SK-N-SH treated with all-trans-retinoic acid at 6 μM for 48 hours (cell line): ENCODE results near the gene STAMBP.
"Not testable (repeated sequence)": the region's sequence is repeated elsewhere in the genome, so short reads cannot be mapped to it uniquely, and the experiment has no call there.

Source experiments
- ARNTL ChIP-seq: fragments of 450-650 bp; formaldehyde crosslinking; IDR thresholded peaks from 2 replicates; pipeline ENCODE4 v1.5.0; 2020; ENCODE audit warnings: low read depth, mild to moderate bottlenecking, moderate library complexity, borderline replicate concordance
- ESRRG ChIP-seq: fragments of 250-450 bp; sonication (Bioruptor Pico); IDR thresholded peaks from 2 replicates; pipeline ENCODE4 v1.6.1; 2021; ENCODE audit warnings: mild to moderate bottlenecking
- GLIS3 ChIP-seq: fragments of 250-450 bp; sonication (Bioruptor Pico); IDR thresholded peaks from 2 replicates; pipeline ENCODE4 v1.5.0; 2020; ENCODE audit warnings: mild to moderate bottlenecking, moderate library complexity
- ISL1 ChIP-seq: fragments of 250-450 bp; sonication (Bioruptor Pico); IDR thresholded peaks from 2 replicates; pipeline ENCODE4 v2.1.2; 2022; ENCODE audit warnings: mild to moderate bottlenecking, moderate library complexity
- TOX ChIP-seq: fragments of 250-450 bp; sonication (Bioruptor Pico); IDR thresholded peaks from 2 replicates; pipeline ENCODE4 v1.8.0; 2021; ENCODE audit warnings: mild to moderate bottlenecking, moderate library complexity, borderline replicate concordance
- ZFP30 ChIP-seq: fragments of 450-650 bp; formaldehyde crosslinking; IDR thresholded peaks from 2 replicates; pipeline ENCODE4 v1.5.0; 2022; ENCODE audit warnings: mild to moderate bottlenecking, moderate library complexity
- ZNF70 ChIP-seq: fragments of 450-650 bp; formaldehyde crosslinking; IDR thresholded peaks from 2 replicates; pipeline ENCODE4 v1.5.0; 2020; ENCODE audit warnings: mild to moderate bottlenecking, moderate library complexity
- TF ChIP-seq, protein P1 (sequence below): fragments of 250-450 bp; sonication (Bioruptor Pico); IDR thresholded peaks from 2 replicates; pipeline ENCODE4 v1.8.0; 2021; ENCODE audit warnings: low read depth, mild to moderate bottlenecking, moderate library complexity, borderline replicate concordance
- TF ChIP-seq, protein P2 (sequence below): fragments of 250-450 bp; sonication (Bioruptor Pico); IDR thresholded peaks from 2 replicates; pipeline ENCODE4 v1.5.0; 2020; ENCODE audit warnings: mild to moderate bottlenecking, moderate library complexity
- TF ChIP-seq, protein P3 (sequence below): fragments of 250-450 bp; sonication (Bioruptor Pico); IDR thresholded peaks from 2 replicates; pipeline ENCODE4 v1.8.0; 2020; ENCODE audit warnings: mild to moderate bottlenecking, moderate library complexity, borderline replicate concordance

DNA sequence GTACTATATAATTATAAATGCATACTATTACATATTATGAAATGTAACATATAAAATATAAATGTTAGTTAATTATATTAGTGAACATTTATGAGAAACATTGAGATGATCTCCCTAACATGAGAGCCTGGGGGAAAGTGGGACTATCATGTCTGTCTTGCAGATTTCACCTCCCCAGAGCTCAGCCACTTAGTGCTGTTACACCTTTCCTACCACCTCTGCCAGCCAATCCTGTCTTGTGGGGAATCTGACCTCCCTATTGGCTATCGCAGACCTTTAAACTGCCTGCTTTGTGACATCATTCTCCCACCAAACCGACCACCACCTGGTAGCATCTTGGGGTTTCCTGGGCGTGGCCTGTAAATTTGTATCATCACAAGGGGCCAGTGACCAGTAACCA lies 44.9 kb upstream of the STAMBP start, which contains the start of gene C2orf78:
- not testable (repeated sequence) for TF ChIP-seq ZFP30, GLIS3, ARNTL, TOX, ESRRG, ZNF70, ISL1 (CRISPR knock-in tag)
- TF ChIP-seq, protein P1, sequence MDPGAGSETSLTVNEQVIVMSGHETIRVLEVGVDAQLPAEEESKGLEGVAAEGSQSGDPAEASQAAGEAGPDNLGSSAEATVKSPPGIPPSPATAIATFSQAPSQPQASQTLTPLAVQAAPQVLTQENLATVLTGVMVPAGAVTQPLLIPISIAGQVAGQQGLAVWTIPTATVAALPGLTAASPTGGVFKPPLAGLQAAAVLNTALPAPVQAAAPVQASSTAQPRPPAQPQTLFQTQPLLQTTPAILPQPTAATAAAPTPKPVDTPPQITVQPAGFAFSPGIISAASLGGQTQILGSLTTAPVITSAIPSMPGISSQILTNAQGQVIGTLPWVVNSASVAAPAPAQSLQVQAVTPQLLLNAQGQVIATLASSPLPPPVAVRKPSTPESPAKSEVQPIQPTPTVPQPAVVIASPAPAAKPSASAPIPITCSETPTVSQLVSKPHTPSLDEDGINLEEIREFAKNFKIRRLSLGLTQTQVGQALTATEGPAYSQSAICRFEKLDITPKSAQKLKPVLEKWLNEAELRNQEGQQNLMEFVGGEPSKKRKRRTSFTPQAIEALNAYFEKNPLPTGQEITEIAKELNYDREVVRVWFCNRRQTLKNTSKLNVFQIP (CRISPR knock-in tag) = not testable (repeated sequence)
- TF ChIP-seq, protein P2, sequence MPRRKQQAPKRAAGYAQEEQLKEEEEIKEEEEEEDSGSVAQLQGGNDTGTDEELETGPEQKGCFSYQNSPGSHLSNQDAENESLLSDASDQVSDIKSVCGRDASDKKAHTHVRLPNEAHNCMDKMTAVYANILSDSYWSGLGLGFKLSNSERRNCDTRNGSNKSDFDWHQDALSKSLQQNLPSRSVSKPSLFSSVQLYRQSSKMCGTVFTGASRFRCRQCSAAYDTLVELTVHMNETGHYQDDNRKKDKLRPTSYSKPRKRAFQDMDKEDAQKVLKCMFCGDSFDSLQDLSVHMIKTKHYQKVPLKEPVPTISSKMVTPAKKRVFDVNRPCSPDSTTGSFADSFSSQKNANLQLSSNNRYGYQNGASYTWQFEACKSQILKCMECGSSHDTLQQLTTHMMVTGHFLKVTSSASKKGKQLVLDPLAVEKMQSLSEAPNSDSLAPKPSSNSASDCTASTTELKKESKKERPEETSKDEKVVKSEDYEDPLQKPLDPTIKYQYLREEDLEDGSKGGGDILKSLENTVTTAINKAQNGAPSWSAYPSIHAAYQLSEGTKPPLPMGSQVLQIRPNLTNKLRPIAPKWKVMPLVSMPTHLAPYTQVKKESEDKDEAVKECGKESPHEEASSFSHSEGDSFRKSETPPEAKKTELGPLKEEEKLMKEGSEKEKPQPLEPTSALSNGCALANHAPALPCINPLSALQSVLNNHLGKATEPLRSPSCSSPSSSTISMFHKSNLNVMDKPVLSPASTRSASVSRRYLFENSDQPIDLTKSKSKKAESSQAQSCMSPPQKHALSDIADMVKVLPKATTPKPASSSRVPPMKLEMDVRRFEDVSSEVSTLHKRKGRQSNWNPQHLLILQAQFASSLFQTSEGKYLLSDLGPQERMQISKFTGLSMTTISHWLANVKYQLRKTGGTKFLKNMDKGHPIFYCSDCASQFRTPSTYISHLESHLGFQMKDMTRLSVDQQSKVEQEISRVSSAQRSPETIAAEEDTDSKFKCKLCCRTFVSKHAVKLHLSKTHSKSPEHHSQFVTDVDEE = not testable (repeated sequence)
- TF ChIP-seq, protein P3, sequence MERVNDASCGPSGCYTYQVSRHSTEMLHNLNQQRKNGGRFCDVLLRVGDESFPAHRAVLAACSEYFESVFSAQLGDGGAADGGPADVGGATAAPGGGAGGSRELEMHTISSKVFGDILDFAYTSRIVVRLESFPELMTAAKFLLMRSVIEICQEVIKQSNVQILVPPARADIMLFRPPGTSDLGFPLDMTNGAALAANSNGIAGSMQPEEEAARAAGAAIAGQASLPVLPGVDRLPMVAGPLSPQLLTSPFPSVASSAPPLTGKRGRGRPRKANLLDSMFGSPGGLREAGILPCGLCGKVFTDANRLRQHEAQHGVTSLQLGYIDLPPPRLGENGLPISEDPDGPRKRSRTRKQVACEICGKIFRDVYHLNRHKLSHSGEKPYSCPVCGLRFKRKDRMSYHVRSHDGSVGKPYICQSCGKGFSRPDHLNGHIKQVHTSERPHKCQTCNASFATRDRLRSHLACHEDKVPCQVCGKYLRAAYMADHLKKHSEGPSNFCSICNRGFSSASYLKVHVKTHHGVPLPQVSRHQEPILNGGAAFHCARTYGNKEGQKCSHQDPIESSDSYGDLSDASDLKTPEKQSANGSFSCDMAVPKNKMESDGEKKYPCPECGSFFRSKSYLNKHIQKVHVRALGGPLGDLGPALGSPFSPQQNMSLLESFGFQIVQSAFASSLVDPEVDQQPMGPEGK = not testable (repeated sequence)
